CD4-positive, alpha-beta T cell treated with Interleukin-15 for 4 hours (primary cell): Measurements from ENCODE around the gene CELA1.
"Not testable (repeated sequence)": the region's sequence is repeated elsewhere in the genome, so short reads cannot be mapped to it uniquely, and the experiment has no call there.

Source experiments
- DNase-seq: peaks from one replicate; pipeline ENCODE4 v3.0.0-alpha.2; 2020; ENCODE audit warnings: low spot score

Gene CELA1

DNA sequence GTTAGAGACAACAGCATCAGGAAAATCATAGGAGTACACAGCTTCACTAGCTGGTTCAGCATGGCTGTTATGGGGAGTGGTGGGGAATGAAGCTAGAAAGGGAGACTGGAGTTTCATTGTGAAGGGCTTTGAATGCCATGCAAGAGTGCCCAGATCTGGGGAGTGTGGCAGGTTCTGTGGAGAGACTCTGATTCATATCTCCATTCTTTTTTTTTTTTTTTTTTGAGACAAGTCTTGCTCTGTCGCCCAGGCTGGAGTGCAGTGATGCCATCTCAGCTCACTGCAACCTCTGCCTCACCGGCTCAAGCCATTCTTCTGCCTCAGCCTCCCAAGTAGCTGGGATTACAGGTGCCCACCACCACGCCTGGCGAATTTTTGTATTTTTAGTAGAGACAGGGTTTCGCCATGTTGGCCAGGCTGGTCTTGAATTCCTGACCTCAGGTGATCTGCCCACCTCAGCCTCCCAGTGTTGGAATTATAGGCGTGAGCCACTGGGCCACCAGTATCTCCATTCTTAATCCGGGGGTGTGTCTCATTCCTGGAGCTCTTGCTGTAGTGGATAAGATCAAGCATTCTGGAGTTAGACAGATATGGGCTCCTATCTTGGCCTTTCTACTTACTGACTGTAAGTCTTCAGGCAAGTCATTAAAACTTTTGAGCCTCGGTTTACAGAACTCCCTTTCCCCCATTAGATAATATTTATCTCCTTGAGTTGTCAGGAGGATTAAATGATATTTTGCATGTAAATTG lies 28.2 kb downstream of the CELA1 start:
- not testable (repeated sequence) for DNase-seq

DNA sequence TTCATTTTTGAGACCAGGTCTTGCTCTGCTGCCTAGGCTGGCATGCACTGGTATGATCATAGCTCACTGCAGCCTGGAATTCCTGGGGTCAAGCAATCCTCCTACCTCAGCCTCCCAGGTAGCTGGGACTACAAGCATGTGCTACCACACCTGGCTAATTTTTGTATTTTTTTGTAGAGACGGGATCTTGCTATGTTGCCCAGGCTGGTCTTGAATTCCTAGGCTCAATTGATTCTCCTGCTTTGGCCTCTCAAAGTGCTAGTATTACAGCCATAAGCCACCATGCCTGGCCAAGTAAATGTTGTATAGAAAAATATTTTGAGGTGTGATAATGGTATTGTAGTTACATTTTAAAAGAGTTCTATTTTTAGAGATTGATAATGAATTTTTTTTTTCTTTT lies 35.1 kb downstream of the CELA1 start:
- DNase-seq = no peak

DNA sequence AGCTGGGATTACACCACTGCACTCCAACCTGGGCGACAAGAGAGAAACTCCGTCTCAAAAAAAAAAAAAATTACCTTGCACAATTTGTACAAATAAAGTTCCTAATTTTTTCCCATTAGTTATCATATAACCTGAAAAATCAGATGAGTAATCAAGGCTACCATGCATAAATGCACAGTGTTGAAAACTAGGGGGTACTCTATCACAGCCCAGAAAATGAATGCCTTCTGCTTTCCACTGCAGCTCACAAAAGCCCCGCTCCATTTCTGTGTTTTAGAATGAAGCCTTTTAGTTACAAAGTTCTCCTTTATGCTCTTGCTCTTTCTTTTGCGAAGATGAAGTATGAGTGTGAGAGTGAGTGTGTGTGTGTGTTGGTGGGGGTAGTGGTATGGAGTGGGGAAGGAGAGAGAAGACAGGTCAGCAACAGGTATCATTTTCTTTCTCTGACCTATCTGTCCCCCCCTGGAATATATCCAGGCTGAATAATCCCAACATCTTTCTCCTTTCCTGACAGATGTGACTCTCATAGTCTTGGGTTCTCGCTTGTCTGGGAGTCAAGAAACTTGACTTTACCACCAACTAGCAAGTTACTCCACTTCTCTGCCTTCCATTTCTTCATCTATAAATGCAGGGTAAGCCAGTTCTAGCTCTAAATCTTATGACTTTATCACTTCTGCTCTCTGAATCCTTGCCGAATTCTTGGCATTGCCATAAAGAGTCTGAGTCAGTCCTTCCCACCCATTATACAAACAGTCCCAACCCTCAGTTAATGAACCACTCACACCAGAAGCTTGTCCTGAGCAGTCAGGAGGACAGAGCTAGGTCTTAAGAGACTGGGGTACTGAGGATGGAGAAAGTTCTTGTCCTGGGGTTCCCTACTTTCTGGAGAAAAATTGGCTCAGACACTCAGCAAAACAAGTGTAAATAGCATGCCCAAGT lies 38.6 kb downstream of the CELA1 start:
- DNase-seq = no peak

DNA sequence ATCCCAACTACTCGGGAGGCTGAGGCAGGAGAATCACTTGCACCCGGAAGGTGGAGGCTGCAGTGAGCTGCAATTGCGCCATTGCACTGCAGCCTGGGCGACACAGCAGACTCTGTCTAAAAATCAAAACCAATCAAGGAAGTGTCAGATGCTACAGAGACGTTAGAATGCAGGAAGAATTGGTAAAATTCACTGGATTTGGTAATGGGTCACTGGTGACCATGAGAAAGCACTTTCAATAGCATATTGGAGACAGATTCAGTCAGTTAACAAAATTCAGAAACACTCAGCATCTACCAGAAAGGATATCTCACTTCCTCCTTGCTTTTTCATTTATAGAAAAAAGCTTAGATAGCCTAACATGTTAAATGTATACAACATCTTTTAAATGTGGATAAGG lies 40.0 kb downstream of the CELA1 start:
- DNase-seq = no peak

DNA sequence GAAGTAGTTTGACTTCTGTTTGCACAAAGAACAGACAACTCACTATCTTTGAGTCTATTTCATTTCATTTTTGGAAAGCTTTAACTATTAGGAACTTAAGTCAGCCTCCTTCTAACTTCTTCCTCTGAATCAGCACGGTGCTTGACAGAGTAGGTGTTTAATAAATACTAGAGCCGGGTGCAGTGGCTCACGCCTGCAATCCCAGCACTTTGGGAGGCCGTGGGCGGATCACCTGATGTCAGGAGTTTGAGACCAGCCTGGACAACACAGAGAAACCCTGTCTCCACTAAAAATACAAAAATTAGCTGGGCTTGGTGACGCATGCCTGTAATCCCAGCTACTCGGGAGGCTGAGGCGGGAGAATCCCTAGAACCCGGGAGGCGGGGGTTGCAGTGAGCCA lies 45.7 kb downstream of the CELA1 start:
- not testable (repeated sequence) for DNase-seq

DNA sequence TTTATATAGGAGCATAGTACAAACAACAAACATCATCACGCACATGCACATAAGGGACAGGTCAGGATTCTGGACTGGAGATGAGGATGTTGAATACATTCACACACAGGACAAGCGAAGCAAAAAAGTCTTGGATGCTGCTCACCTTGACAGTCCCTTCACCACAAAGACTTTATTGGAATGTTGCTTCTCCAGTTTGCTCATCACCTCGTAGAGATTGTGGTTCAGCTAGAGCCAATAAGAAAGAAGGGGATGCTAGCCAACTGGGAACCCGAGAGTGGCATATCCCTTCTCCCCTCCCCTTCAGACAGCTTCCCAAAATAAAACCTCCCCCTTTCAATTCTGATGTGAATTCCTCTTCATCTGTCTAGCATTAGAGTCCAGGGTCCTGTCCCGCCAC lies 50.8 kb downstream of the CELA1 start:
- DNase-seq = no peak

DNA sequence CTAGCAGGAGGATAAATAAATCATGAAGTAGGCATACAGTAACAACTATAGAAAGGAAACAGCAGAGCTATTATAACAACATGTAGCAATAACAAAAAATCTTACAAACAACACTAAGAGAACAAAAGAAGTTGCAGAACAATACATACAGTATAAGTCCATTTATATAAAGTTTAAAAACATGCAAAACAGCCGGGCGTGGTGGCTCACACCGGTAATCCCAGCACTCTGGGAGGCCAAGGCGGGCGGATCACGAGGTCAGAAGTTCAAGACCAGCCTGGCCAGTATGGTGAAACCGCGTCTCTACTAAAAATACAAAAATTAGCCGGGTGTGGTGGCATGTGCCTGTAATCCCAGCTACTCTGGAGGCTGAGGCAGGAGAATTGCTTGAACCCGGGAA lies 52.4 kb downstream of the CELA1 start:
- not testable (repeated sequence) for DNase-seq

DNA sequence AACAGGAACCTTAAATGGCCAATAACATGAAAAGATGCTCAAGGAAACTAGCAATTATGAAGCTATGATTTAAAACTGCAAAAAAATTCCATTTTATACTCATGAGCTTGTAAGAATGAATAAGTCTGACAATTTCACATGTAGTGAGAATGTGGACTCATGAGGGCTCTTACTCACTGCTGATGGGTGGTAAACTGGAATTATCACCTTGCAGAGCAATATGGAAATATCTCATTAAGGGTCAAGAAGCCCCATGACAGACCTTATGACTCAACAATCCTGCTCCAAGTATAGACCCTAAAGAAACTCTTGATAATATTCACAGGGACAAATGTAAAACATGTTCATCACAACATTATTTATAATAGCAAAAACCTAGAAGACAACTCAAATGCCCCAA lies 52.8 kb downstream of the CELA1 start:
- DNase-seq = no peak

DNA sequence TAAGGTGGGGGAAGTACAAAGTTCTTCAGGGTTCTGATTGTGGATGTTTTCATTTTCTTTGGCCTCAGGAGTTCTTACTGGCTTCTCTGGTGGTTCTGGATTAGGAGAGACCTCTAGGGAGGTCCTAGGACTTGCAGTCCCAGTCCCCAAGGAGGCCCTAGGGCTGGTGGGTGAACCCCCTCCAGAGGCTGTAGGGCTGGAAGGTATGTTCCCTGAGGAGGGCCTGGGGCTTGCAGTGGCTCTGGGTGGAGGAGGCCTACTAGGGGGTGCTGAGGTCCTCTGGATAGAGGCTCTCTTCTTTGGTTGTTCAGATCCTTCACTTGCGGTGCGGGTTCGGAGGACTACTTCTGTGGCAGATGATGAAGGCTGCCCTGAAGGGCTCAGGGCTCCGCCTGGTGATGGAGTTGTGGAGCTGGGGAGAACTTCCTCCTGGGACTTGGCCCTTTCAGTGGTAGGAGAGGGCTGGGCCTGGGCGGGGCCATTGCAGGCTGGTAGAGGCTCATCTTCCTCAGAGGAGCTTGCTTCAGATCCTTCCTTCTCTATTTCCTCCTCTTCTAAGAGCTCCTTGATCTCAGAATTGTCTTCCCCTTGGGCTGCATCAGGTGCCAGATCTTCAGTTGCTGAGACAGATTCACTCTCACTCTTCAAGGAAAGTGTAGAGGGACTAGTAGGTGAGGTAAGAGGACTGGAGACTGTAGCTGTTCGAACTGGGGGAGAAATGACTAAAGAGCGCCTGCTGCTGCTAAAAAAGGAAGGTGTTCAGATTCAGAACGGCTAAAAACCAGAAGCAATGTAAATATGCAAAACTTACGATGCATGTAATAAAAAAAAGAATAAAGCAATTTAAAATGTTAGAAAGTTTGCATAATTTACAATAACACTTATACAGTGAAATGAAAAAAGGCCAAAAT lies 54.6 kb downstream of the CELA1 start:
- DNase-seq = not testable (repeated sequence)

DNA sequence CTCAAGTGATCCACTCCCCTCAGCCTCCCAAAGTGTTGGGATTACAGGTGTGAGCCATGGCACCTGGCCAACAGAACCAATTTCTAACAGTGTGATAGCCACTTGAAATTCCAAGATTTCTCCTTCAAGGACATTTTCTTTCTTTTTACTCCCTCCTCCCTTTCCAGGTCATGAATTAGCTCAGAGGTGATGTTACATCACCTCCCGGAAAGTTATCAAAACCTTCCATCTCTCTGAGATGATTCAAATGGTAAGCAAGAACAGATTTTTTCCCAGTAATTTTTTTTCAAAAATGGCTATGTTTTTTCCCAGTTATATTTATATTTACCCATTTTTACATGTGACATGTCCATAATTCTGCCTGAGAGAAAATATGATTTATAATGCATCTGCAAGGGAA lies 60.6 kb downstream of the CELA1 start:
- DNase-seq = no peak

DNA sequence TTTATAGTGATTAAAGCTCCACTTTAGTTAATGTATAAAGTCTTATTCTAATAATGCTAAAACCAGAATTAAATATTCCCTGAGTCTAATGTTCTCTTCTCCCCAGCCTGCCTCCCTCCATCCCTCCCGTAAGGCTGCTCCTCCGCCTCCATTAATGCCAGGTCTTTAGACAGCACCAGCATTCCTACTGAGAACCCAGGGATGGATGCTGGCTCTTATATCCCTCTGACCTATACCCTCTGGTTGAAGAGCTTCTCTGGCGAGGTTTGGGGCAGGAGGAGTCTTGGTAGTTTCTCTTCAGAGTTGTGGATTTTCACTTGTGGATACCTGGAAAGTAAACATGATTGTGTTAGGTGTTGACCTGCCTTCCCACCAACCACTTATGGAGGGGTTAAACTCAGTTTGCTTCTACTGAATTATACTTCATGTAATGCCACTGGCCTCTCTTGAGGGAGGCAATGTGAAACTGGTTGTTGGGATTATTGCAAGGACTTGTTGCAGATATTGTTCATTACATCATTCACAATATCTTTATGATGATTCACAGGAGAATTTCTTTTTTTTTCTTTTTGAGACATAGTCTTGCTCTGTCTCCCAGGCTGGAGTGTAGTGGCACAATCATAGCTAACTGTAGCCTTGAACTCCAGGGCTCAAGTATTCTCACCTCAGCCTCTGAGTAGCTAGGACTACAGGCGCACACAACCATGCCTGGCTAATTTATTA lies 65.1 kb downstream of the CELA1 start:
- DNase-seq = no peak
